GM21381 (cell line): ENCODE data around the gene OR2Z1.

Experiments used
- ATAC-seq: cut with Tn5 transposase; IDR thresholded peaks from one replicate; pipeline ENCODE4 v1.9.1; 2021; ENCODE audit warnings: mild to moderate bottlenecking, moderate library complexity; ENCODE audit not compliant: unreplicated experiment

The OR2Z1 gene

GRCh38 chr19:8721334-8721733, at the start of gene OR2Z1:
Gene OR2Z1 (plus strand): TSS chr19:8721634. CDS start chr19:8731029, 9,395 bp downstream.
- no peak for ATAC-seq

- ATAC-seq, result no peak
Observed at GRCh38 chr19:8673276-8673891, 48.0 kb upstream of the OR2Z1 start.

- no peak for ATAC-seq
Observed at GRCh38 chr19:8675066-8675465, 46.4 kb upstream of the OR2Z1 start.

GRCh38 chr19:8678244-8678807, 43.1 kb upstream of the OR2Z1 start:
- ATAC-seq, result no peak

GRCh38 chr19:8680676-8681344, 40.6 kb upstream of the OR2Z1 start:
- no peak for ATAC-seq

- no peak for ATAC-seq
Observed at GRCh38 chr19:8681345-8682029, 39.9 kb upstream of the OR2Z1 start.

GRCh38 chr19:8682472-8682871, 39.0 kb upstream of the OR2Z1 start:
- no peak for ATAC-seq

- no peak for ATAC-seq
Observed at GRCh38 chr19:8682931-8683330, 38.5 kb upstream of the OR2Z1 start.

GRCh38 chr19:8684001-8684902, 37.2 kb upstream of the OR2Z1 start:
- ATAC-seq, result no peak

GRCh38 chr19:8686549-8686948, 34.9 kb upstream of the OR2Z1 start:
- ATAC-seq, result no peak

GRCh38 chr19:8688930-8689329, 32.5 kb upstream of the OR2Z1 start:
- no peak for ATAC-seq

- ATAC-seq, result no peak
Observed at GRCh38 chr19:8690753-8691539, 30.5 kb upstream of the OR2Z1 start.

GRCh38 chr19:8695501-8695900, 25.9 kb upstream of the OR2Z1 start:
- no peak for ATAC-seq

GRCh38 chr19:8695911-8696310, 25.5 kb upstream of the OR2Z1 start:
- no peak for ATAC-seq

GRCh38 chr19:8696993-8697392, 24.4 kb upstream of the OR2Z1 start:
- ATAC-seq, result no peak

GRCh38 chr19:8697671-8698432, 23.6 kb upstream of the OR2Z1 start:
- no peak for ATAC-seq

- ATAC-seq, result no peak
Observed at GRCh38 chr19:8698433-8699063, 22.9 kb upstream of the OR2Z1 start, which contains the start of gene ACTL9. Gene ACTL9 (minus strand): TSS chr19:8698795. CDS start chr19:8698701, 94 bp downstream.

GRCh38 chr19:8699908-8700307, 21.5 kb upstream of the OR2Z1 start:
- ATAC-seq, result no peak

- ATAC-seq, result no peak
Observed at GRCh38 chr19:8700956-8701355, 20.5 kb upstream of the OR2Z1 start.
